GM18951 (cell line): ENCODE data around the gene MACROD2.

ENCODE experiments used
- POLR2A ChIP-seq: IDR thresholded peaks from 4 replicates; pipeline ENCODE4 v1.6.1; 2011; ENCODE audit warnings: mild to moderate bottlenecking; ENCODE audit not compliant: insufficient read length, insufficient read depth; ENCODE audit errors: extremely low read depth
- in situ Hi-C: fragments of 300-500 bp; cut with MboI; formaldehyde crosslinking; loops from one replicate; pipeline ENCODE4 v1.12.0; 2022; ENCODE audit warnings: low sequenced_read_pairs, mixed read lengths, inconsistent platforms; ENCODE audit not compliant: unreplicated experiment

The MACROD2 gene

GRCh38 chr20:14928083-14928482 is 932.8 kb downstream of the MACROD2 start:
- in situ Hi-C loops, result no loop called here
- no peak for TF ChIP-seq POLR2A

GRCh38 chr20:14929388-14929787 is 934.1 kb downstream of the MACROD2 start:
- TF ChIP-seq POLR2A, result no peak
- in situ Hi-C loops, result no loop called here

- no peak for TF ChIP-seq POLR2A
- in situ Hi-C loops, result no loop called here
These were observed 936.7 kb downstream of the MACROD2 start for GRCh38 chr20:14932040-14932439.

- no peak for TF ChIP-seq POLR2A
- in situ Hi-C loops, result no loop called here
These were observed 940.0 kb downstream of the MACROD2 start for GRCh38 chr20:14935285-14935684.

GRCh38 chr20:14937021-14937420 is 941.7 kb downstream of the MACROD2 start:
- in situ Hi-C loops, result no loop called here
- no peak for TF ChIP-seq POLR2A

GRCh38 chr20:14937846-14938245 is 942.5 kb downstream of the MACROD2 start:
- no peak for TF ChIP-seq POLR2A
- in situ Hi-C loops, result no loop called here

GRCh38 chr20:14947536-14947935 is 952.2 kb downstream of the MACROD2 start:
- no peak for TF ChIP-seq POLR2A
- in situ Hi-C loops, result no loop called here

GRCh38 chr20:14947946-14948345 is 952.6 kb downstream of the MACROD2 start:
- no peak for TF ChIP-seq POLR2A
- in situ Hi-C loops, result no loop called here

GRCh38 chr20:14948416-14948815 is 953.1 kb downstream of the MACROD2 start:
- in situ Hi-C loops, result no loop called here
- no peak for TF ChIP-seq POLR2A

- no peak for TF ChIP-seq POLR2A
- in situ Hi-C loops, result no loop called here
These were observed 955.3 kb downstream of the MACROD2 start for GRCh38 chr20:14950633-14951032.

GRCh38 chr20:14951105-14951504 is 955.8 kb downstream of the MACROD2 start:
- in situ Hi-C loops, result no loop called here
- no peak for TF ChIP-seq POLR2A

GRCh38 chr20:14951707-14952418 is 956.5 kb downstream of the MACROD2 start:
- TF ChIP-seq POLR2A, result no peak
- in situ Hi-C loops, result no loop called here

GRCh38 chr20:14953736-14954135 is 958.4 kb downstream of the MACROD2 start:
- in situ Hi-C loops, result no loop called here
- TF ChIP-seq POLR2A, result no peak

GRCh38 chr20:14955399-14955798 is 960.1 kb downstream of the MACROD2 start:
- in situ Hi-C loops, result no loop called here
- TF ChIP-seq POLR2A, result no peak

GRCh38 chr20:14956026-14956425 is 960.7 kb downstream of the MACROD2 start:
- TF ChIP-seq POLR2A, result no peak

More at GRCh38 chr20:14956026-14956425, 960.7 kb downstream of the MACROD2 start:
- in situ Hi-C loops, result no loop called here
